Motor neuron (in vitro differentiated cells): ENCODE data around the gene LPIN1. TPM values are rescaled to one million over a fixed set of nuclear protein-coding genes. Genes with fewer than 3 reads are reported as not detected.

Experiments used
- ATAC-seq, 8 experiments: fragments of 200-7000 bp; cut with Tn5 transposase; replicated peaks in 6 of 8; 2 replicates each; pipeline ENCODE4 v1.8.0; 2021; ENCODE audit warnings: mild to moderate bottlenecking in 8 of 8, moderate library complexity in 8 of 8
- H3K27ac ChIP-seq, 2 donors: fragments of 250-450 bp; sonication (Bioruptor Pico); 2 replicates each; pipeline ENCODE4 v1.9.0; 2021; ENCODE audit warnings: antibody characterized with exemption in 2 of 2, mild to moderate bottlenecking in 2 of 2, moderate library complexity in 1 of 2
- H3K4me1 ChIP-seq, 2 donors: fragments of 250-450 bp; sonication (Bioruptor Pico); replicated peaks in 1 of 2; 2 replicates each; pipeline ENCODE4 v1.6.1; 2021; ENCODE audit warnings: antibody characterized with exemption in 2 of 2, mild to moderate bottlenecking in 2 of 2, moderate library complexity in 1 of 2
- H3K4me3 ChIP-seq, 5 donors: fragments of 250-450 bp; sonication (Bioruptor Pico); 2 replicates each; pipeline ENCODE4 v1.9.0; 2021; ENCODE audit warnings: antibody characterized with exemption in 5 of 5, mild to moderate bottlenecking in 5 of 5, moderate library complexity in 4 of 5
- WGBS, 10 experiments: fragments of 450-650 bp; shearing (Covaris generic); methylation state at CpG; one replicate each; pipeline ENCODE4 v1.0.0; 2022; 5-methylcytosine and 5-hydroxymethylcytosine counted together
- in situ Hi-C, 9 experiments: fragments of 400-800 bp; cut with MboI; loops; one replicate each; pipeline ENCODE4 v1.15.0; 2021; ENCODE audit warnings: low sequenced_read_pairs in 9 of 9, low pct_unique_long_range_greater_than_20kb in 2 of 9; ENCODE audit not compliant: unreplicated experiment in 9 of 9
- total RNA-seq, 8 experiments: library from RNA; unstranded; fragments of 300-600 nt; gene quantifications; 2 replicates each; pipeline versions ENCODE4 v1.2.3 to v1.2.4, GENCODE V29; 2022

The LPIN1 gene
- total RNA-seq, 8 experiments from 2014 or later, result 10.1 to 54.8 (median 21.2) TPM

- WGBS, 10 experiments, result 60 to 100% (median 87%) methylated on average over 1 to 6 of the region's 16 CpGs
- Histone ChIP-seq H3K4me3 (no peak overlapping the region), H3K4me1 (peaks cover 7 to 14% of the 10 kb centered on the region in 2 donors), H3K27ac (no peak overlapping the region)
- no peak for ATAC-seq
- in situ Hi-C loops, result no loop called here
Observed at GRCh38 chr2:11742702-11743357, 3.6 kb upstream of the LPIN1 start.

DNA sequence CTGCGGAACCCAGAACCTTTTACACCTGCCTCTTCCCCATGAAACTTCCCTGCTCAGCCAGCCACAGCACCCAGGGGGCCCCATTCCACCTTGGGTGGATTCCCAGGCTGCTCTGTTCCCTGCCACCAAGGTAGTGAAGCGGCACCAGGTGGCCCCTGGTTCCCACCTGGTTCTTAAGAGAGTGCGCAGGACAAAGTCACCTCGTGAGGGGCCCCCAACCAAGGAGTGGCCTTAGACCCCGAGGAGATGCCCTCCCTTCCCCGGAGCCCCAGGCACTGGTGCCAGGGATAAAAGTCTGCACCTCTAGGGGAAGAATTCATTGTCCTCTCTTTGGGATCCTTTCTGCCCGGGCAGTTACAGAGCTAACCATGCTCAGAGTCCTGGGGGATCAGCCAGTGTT, 3.1 kb upstream of the LPIN1 start:
- in situ Hi-C loops, result no loop called here
- peaks cover 7 to 14% of the 10 kb centered on the region in 2 donors for H3K4me1 ChIP-seq
- ATAC-seq, result no peak
- H3K27ac ChIP-seq, result no peak overlapping the region
- H3K4me3 ChIP-seq, result no peak overlapping the region
- WGBS, 10 experiments, result 50 to 100% (median 90%) methylated on average over 1 to 5 of the region's 7 CpGs; no CpG with 5 or more reads in 5 of the 10 experiments

DNA sequence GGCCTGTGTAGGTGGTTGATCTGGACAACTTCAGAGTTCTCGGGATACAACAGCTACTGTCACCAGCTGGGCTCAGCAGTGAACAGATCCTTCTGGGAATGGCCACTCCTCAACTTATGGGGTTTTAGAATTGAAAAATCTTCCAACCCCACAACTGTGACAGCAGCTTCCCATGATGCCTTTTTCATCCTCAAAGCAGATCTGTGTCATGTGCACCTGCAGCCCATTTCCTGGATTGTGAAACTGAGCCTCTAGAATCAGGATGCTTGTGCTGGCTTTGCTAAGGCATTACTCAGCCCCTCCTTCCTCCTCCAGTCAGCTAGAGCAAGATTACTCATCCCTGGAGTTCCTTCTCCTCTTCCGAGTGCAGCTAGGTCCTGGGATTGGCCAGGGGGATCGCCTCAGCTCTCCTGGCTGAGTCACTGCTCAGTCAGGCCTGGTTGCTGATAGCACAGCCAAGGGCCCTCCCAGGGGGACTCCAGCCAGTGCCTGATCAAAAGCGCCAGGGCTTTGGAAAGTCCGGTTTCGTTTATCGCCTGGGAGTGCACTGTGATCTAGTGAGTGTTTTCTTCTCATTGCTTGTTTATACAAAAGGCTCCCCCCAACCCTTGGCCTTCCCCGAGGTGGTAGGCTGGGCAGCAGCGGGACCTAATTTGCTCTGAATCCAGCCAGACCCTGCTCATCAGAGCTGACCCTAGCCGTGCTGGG, 2.4 kb upstream of the LPIN1 start:
- peak; percentile 73 to 87 (median 78) for ATAC-seq
- in situ Hi-C loops, result no loop called here
- peak overlapping the region in 1 of 5 donors; percentile 6 for H3K4me3 ChIP-seq
- WGBS, 10 experiments, result 0 to 25% (median 18%) methylated on average over 1 to 9 of the region's 10 CpGs; no CpG with 5 or more reads in 5 of the 10 experiments
- H3K4me1 ChIP-seq, result peaks cover 7 to 14% of the 10 kb centered on the region in 2 donors
- H3K27ac ChIP-seq, result peak overlapping the region in 1 of 2 donors; percentile 10

GRCh38 chr2:11744631-11745394, 1.6 kb upstream of the LPIN1 start:
- in situ Hi-C loops, result no loop called here
- WGBS, 10 experiments, result 0 to 88% (median 57%) methylated on average over 1 to 5 of the region's 14 CpGs; no CpG with 5 or more reads in 3 of the 10 experiments
- ATAC-seq, result peak in 3 of 8 experiments; percentile 0 to 2 (median 1)

DNA sequence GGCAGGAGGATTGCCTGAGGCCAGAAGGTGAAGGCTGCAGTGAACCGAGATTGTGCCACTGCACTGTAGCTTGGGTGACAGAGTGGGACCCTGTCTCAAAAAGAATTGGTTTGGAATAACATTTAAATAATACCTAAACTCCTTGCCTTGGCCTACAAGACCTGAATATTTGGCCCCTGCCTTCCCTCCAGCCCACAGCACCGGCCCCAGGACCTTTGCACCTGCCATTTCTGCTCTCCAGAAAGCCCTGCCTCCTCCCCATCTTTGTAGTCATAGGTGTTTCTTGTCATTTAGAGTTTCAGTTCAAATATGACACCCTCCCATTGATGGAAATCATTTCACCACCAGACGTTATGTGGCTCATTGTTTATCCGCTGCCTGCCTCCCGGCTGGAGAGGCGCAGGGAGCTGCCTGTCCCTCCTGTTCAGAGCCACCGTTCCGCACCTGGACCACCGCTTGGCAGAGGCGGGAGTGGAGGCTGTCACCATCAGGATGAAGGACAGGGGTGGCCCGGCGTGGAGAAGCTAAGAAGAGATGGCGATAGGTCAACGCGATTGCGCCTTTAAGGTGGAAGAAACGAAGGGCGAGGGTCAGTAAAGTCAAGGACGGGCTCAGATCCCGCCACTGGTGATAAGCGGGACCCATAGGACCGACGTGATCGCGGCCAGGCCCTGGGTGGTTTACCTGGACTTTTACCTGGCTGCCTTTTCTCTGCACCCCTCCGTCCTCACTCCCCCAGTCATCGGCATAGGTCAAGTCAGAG, 638 bp upstream of the LPIN1 start:
- ATAC-seq, result no peak
- Histone ChIP-seq H3K27ac (peak overlapping the region in 1 of 2 donors; percentile 45), H3K4me1 (peaks cover 11 to 14% of the 10 kb centered on the region in 2 donors), H3K4me3 (peak overlapping the region in 4 of 5 donors; percentile 45 to 71 (median 61))
- 31 to 100% (median 70%) methylated on average over 1 to 22 of the region's 27 CpGs; no CpG with 5 or more reads in 2 of the 10 experiments for WGBS, 10 experiments
- in situ Hi-C loops, result no loop called here

More at GRCh38 chr2:11744631-11745394, 1.6 kb upstream of the LPIN1 start:
- Histone ChIP-seq H3K27ac (peak overlapping the region in 1 of 2 donors; percentile 10), H3K4me3 (no peak overlapping the region), H3K4me1 (peaks cover 7 to 14% of the 10 kb centered on the region in 2 donors)

DNA sequence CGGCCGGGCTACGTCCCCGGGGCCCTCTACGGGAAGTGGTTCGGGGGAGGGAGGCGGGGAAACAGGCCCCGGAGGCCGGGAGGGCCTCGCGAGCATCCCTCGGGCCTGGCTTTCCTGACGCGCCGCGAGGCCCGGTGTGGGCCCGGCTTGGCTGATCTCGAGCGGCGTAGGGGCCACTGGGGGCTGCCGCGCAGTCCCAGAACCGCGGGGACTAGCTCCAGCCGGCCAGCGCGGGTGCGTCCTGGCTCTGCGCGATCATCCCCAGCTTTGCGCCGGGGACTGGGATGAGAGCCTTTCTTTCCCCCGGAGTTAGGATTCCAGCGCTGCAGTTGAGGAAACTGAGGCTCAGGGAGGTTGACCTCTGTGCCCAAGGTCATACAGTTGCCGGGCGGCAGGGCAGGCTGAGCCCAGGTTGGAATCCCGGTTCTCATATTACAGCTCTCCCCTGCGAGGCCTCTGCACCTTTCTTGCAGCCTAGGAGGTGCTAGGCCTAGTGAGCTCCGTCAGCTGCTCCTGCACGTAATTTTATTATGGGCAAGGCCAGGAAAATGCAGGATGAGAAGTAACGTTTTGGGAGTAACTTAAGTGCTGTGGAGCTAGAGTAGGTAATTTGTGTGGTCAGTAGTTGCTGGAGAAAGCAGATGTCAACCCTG, 501 bp downstream of the LPIN1 start:
- in situ Hi-C loops, result no loop called here
- H3K4me1 ChIP-seq, result peaks cover 11 to 14% of the 10 kb centered on the region in 2 donors
- H3K27ac ChIP-seq, result peak overlapping the region; percentile 70 to 82
- 0 to 2% (median 0%) methylated on average over 1 to 5 of the region's 42 CpGs; no CpG with 5 or more reads in 6 of the 10 experiments for WGBS, 10 experiments
- peak overlapping the region; percentile 40 to 71 (median 58) for H3K4me3 ChIP-seq
- peak; percentile 1 to 66 (median 58) for ATAC-seq

DNA sequence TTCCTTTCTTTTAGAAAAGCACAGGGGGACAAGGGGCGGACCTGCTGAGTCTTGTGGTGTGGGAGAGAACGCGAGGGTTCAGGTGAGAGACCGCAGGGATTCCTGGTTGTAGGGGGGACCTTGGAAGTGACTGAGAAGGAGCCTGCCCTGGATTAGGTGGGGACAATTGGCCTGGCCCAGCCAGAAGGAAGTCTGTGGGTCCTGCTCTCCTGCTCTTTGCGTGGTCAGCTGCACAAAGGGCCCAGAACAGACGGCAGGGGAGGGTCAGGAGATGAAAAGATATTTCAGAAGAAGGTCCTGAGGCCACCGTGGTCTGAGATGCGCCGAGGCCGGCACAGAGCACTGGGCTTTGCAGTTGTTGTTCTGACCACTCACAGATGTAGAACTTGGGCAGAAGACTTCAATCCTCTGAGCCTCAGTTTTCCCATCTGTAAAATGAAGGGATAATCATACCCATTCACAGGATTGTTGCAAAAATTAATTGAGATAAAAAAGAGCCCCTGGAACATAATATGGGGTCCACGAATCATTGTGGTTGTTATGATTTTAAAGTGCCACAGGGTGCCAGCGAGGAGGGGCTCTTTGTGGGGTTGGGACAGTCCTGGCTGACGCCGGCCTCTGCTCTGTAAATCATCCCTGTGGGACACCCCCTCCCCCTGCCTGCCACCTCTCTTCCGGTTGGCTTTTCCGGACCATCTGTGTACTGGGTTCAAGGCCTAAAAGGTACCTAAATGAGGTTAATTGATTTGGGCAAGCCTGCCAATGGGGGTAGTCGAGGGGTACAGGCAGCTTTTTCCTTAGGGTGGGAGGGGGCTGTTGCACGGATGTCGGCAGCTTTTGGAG, 1.8 kb downstream of the LPIN1 start:
- in situ Hi-C loops, result no loop called here
- H3K4me1 ChIP-seq, result peaks cover 12 to 16% of the 10 kb centered on the region in 2 donors
- ATAC-seq, result no peak
- H3K4me3 ChIP-seq, result peak overlapping the region; percentile 40 to 71 (median 58)
- no peak overlapping the region for H3K27ac ChIP-seq
- WGBS, 10 experiments, result 52 to 100% (median 72%) methylated on average over 1 to 15 of the region's 19 CpGs; no CpG with 5 or more reads in 1 of the 10 experiments

DNA sequence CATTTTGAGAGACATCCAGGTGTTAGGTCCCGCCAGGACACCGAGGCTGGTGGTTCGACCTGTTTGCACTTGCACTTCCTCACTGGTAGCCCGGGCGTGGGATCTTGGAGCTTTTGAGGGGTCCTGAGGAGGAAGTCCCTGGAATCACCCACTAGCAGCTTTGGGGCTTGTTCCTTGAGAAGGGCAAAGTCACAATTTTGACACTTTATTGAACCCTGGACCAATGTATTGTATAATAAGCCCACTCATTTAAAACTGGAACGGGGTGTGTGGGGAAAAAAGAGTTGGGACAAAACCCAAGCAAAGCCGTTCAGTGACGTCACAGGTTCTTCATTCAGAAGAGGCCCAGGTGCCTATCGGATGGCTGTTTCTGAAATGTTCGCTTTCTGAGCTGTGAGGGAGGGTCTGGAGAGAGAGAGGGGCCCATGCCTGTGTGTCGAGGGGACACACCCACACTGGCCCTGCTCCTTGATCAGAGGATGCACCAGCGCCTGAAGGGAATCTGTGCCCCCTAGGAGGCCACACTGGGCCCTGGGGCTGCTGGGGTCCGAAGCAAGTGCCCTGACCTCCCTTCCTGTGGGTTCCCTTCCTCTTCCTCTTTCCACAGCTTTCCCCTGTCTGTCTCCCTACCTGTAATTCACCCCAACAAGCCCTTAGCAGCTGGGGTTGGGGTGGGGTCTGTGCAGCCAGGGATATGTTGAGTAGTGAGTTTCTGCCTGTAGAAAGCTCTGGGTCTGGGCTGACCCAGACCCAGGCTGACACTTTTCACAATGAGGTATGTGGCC, 2.6 kb downstream of the LPIN1 start:
- Histone ChIP-seq H3K27ac (no peak overlapping the region), H3K4me1 (peaks cover 14 to 17% of the 10 kb centered on the region in 2 donors), H3K4me3 (no peak overlapping the region)
- ATAC-seq, result no peak
- in situ Hi-C loops, result no loop called here
- 20 to 88% (median 81%) methylated on average over 1 to 12 of the region's 13 CpGs; no CpG with 5 or more reads in 3 of the 10 experiments for WGBS, 10 experiments

- WGBS, 10 experiments, result 67 to 100% (median 71%) methylated on average over 1 to 4 of the region's 13 CpGs; no CpG with 5 or more reads in 6 of the 10 experiments
- Histone ChIP-seq H3K27ac (no peak overlapping the region), H3K4me1 (peaks cover 7 to 17% of the 10 kb centered on the region in 2 donors), H3K4me3 (no peak overlapping the region)
- in situ Hi-C loops, result no loop called here
- peak in 2 of 8 experiments; percentile 9 to 11 for ATAC-seq
Observed at GRCh38 chr2:11749646-11750349, 3.4 kb downstream of the LPIN1 start.

- Histone ChIP-seq H3K27ac (no peak overlapping the region), H3K4me3 (no peak overlapping the region), H3K4me1 (peaks cover 7 to 17% of the 10 kb centered on the region in 2 donors)
- WGBS, 10 experiments, result 0 to 85% (median 65%) methylated on average over 1 to 5 of the region's 5 CpGs; no CpG with 5 or more reads in 4 of the 10 experiments
- in situ Hi-C loops, result no loop called here
- peak in 4 of 8 experiments; percentile 5 to 26 (median 16) for ATAC-seq
Observed at GRCh38 chr2:11750422-11750821, 4.0 kb downstream of the LPIN1 start.
